Keratinocyte (primary cell): ENCODE data around the gene NXPH3. TPM values are rescaled to one million over a fixed set of nuclear protein-coding genes. Genes with fewer than 3 reads are reported as not detected.

Source experiments
- DNase-seq: peaks from one replicate; pipeline ENCODE4 v3.0.0-alpha.2; 2011; ENCODE audit warnings: low read depth, missing footprints, low spot score
- FAIRE-seq: peaks from 2 replicates; lab custom pipeline; 2011; peaks lifted over from hg19 to GRCh38; lab: Jason Lieb, UNC
- H2AFZ ChIP-seq: 2 replicates; pipeline ENCODE4 v1.6.0; 2012; ENCODE audit warnings: low read length, control low read depth, inconsistent platforms; ENCODE audit not compliant: control insufficient read depth
- H3K27ac ChIP-seq: 2 replicates; pipeline ENCODE4 v1.5.1; 2011; ENCODE audit warnings: low read length; ENCODE audit not compliant: control insufficient read depth, insufficient read depth
- H3K27me3 ChIP-seq: 3 replicates; pipeline ENCODE4 v1.6.0; 2011; ENCODE audit warnings: low read length; ENCODE audit not compliant: control insufficient read depth, insufficient read depth; ENCODE audit errors: extremely low read depth
- H3K36me3 ChIP-seq, 2 experiments: 2 replicates in 1 of 2; 3 replicates in 1 of 2; pipeline ENCODE4 v1.5.1; 2011; ENCODE audit warnings: low read length in 2 of 2, mild to moderate bottlenecking in 1 of 2; ENCODE audit not compliant: control insufficient read depth in 2 of 2, insufficient read depth in 2 of 2; ENCODE audit errors: extremely low read depth in 1 of 2
- H3K4me1 ChIP-seq: 3 replicates; pipeline ENCODE4 v1.5.1; 2011; ENCODE audit warnings: low read length; ENCODE audit not compliant: control insufficient read depth, insufficient read depth; ENCODE audit errors: extremely low read depth
- H3K4me2 ChIP-seq: 3 replicates; pipeline ENCODE4 v1.6.0; 2011; ENCODE audit warnings: low read depth, low read length; ENCODE audit not compliant: control insufficient read depth, insufficient read depth; ENCODE audit errors: extremely low read depth
- H3K4me3 ChIP-seq, 3 experiments: fragments of 200-600 bp in 1 of 3; sonication (generic) in 1 of 3; 2 replicates in 2 of 3; 3 replicates in 1 of 3; pipeline ENCODE4 v1.5.1; 2011 to 2016; ENCODE audit warnings: low read length in 3 of 3, mild to moderate bottlenecking in 3 of 3, control low read depth in 2 of 3, inconsistent platforms in 1 of 3, low read depth in 1 of 3, mixed read lengths in 1 of 3, mixed run types in 1 of 3, moderate library complexity in 1 of 3; ENCODE audit not compliant: control insufficient read depth in 2 of 3, insufficient read depth in 2 of 3; ENCODE audit errors: extremely low read depth in 1 of 3
- H3K79me2 ChIP-seq: 2 replicates; pipeline ENCODE4 v1.6.0; 2012; ENCODE audit warnings: low read length; ENCODE audit not compliant: control insufficient read depth, insufficient read depth
- H3K9ac ChIP-seq: 3 replicates; pipeline ENCODE4 v1.6.0; 2011; ENCODE audit warnings: low read length; ENCODE audit not compliant: control insufficient read depth, insufficient read depth; ENCODE audit errors: extremely low read depth
- H3K9me1 ChIP-seq: 3 replicates; pipeline ENCODE4 v1.6.0; 2011; ENCODE audit warnings: low read length; ENCODE audit not compliant: control insufficient read depth, insufficient read depth; ENCODE audit errors: extremely low read depth
- H3K9me3 ChIP-seq: 2 replicates; pipeline ENCODE4 v1.5.1; 2012; ENCODE audit warnings: low read depth, low read length; ENCODE audit not compliant: control insufficient read depth
- H4K20me1 ChIP-seq: 3 replicates; pipeline ENCODE4 v1.6.0; 2011; ENCODE audit warnings: low read length; ENCODE audit not compliant: control insufficient read depth, insufficient read depth; ENCODE audit errors: extremely low read depth
- EZH2 ChIP-seq: IDR thresholded peaks from one replicate; pipeline ENCODE4 v1.6.1; 2012; ENCODE audit warnings: inconsistent platforms, mild to moderate bottlenecking, low read length, moderate library complexity
- dilution Hi-C: fragments of 300-500 bp; cut with MboI; formaldehyde crosslinking; loops from one replicate; pipeline ENCODE4 v1.7.0; 2020; ENCODE audit warnings: low sequenced_read_pairs; ENCODE audit not compliant: extremely low pct_ligation_motif_present
- polyA plus RNA-seq, 5 experiments: library from polyadenylated mRNA; depleted of rRNA in 3 of 5; stranded (reverse) in 3 of 5; stranded (forward) in 1 of 5; unstranded in 1 of 5; fragments of >200 nt; gene quantifications; 1 replicate in 1 of 5; 2 replicates in 3 of 5; 3 replicates in 1 of 5; pipeline versions ENCODE4 v1.2.1 to v1.2.3, GENCODE V29; 2011 to 2012; ENCODE audit warnings: missing spikeins in 2 of 5, low read depth in 1 of 5, low replicate concordance in 1 of 5
- TF ChIP-seq, protein P1 (sequence below), 3 experiments: IDR thresholded peaks in 1 of 3; conservative IDR thresholded peaks in 1 of 3; optimal IDR thresholded peaks in 1 of 3; 2 replicates in 2 of 3; 3 replicates in 1 of 3; pipeline versions ENCODE3 to v1.5.1; 2011; ENCODE audit warnings: low read length in 3 of 3, mild to moderate bottlenecking in 3 of 3, moderate library complexity in 2 of 3, control low read depth in 1 of 3, inconsistent platforms in 1 of 3; ENCODE audit not compliant: insufficient read depth in 2 of 3; ENCODE audit errors: extremely low read depth in 1 of 3

Gene NXPH3
- polyA plus RNA-seq, 1 donor (not counting 4 experiments of a cell fraction or from before 2014, with no cell fraction given) = 0.12 TPM

DNA sequence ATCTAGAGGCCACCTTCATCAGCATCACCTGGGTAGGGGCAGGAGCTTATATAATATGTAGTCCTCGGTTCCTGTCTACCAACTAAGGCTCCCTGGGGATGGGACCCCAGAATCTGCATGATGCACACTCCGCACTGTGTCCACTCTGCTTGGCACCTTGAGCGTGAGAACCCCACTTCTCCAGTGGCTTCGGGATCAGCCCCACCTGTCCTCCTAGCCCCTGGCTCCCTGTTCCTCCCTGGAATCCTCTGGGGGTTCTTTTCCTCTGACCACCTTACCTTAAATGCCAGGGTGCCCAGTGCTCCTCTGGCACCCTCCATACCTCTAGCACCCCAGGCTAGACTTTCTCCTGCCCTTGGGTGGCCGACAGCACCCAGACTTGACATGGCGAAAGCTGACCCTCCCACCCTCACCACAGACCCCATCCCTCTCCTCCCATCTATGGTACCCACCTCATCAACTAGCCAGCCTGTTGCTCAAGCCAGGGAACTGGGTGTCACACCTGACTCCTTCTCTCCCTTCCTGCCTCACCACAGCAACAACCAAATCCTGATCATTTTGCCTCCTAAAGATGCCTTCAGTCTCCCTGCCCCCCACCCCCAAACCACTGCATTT is 2.8 kb upstream of the NXPH3 start:
- Histone ChIP-seq H3K9ac (no peak overlapping the region), H3K79me2 (no peaks in the 10 kb centered on the region), H3K4me1 (peaks cover 3% of the 10 kb centered on the region), H2AFZ (no peak overlapping the region), H3K4me2 (no peak overlapping the region), H3K9me3 (no peaks in the 10 kb centered on the region), H3K27me3 (peaks cover 49% of the 10 kb centered on the region), H4K20me1 (no peaks in the 10 kb centered on the region), H3K36me3 (no peaks in the 10 kb centered on the region), H3K4me3 (no peak overlapping the region), H3K27ac (no peak overlapping the region), H3K9me1 (no peaks in the 10 kb centered on the region)
- DNase-seq (no peak), FAIRE-seq (no peak)
- TF ChIP-seq, protein P1, sequence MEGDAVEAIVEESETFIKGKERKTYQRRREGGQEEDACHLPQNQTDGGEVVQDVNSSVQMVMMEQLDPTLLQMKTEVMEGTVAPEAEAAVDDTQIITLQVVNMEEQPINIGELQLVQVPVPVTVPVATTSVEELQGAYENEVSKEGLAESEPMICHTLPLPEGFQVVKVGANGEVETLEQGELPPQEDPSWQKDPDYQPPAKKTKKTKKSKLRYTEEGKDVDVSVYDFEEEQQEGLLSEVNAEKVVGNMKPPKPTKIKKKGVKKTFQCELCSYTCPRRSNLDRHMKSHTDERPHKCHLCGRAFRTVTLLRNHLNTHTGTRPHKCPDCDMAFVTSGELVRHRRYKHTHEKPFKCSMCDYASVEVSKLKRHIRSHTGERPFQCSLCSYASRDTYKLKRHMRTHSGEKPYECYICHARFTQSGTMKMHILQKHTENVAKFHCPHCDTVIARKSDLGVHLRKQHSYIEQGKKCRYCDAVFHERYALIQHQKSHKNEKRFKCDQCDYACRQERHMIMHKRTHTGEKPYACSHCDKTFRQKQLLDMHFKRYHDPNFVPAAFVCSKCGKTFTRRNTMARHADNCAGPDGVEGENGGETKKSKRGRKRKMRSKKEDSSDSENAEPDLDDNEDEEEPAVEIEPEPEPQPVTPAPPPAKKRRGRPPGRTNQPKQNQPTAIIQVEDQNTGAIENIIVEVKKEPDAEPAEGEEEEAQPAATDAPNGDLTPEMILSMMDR (optimal IDR thresholded peaks at IDR 0.05 in 1 of 3, IDR thresholded peaks at IDR 0.05 in 1 of 3, conservative IDR thresholded peaks at IDR 0.05 in 1 of 3; ENCODE audit: extremely low read depth in 1 of 3, insufficient read depth in 2 of 3, low read length in 3 of 3) = no peak
- dilution Hi-C loops = no loop called here

DNA sequence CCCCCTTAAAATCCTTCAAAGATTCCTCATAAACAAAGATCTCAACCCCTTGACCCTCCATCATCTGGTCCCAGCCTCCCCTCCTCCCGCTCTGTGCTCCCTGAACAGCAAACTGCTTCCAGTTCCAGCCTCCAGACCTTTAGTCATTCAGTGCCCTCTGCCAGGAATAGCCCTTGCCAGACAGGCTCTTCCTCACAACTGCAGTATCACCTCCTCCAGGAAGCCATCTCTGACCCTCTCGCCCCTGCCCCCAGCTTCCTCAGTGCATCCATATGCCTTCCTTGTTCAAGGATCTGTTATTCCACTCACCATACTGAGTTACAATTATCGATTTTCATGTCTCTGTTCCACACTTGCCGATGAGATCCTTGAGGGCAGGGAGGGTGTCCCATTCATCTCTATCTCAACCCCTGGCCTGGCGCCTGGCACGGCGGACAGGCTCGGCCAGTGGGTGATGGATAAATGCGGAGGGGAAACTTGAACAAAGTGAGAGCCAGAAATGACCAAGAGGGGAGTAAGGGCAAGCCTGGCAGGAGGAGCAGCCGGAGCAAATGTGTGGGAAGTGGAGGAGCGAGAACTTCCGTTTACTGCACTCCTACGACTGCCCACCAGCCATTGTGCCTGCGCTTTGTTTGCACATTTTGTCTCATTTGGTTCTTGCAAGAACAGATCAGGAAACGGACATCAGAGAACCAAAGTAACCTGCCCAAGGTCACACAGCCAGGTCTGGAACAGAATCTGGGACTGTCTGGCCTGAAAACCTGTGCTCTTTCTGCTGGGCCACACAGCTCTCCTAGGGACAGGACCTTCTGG is 2.0 kb upstream of the NXPH3 start:
- dilution Hi-C loops = no loop called here
- no peaks in the 10 kb centered on the region for H3K36me3 ChIP-seq
- H2AFZ ChIP-seq = no peak overlapping the region
- H3K4me3 ChIP-seq = no peak overlapping the region
- peaks cover 52% of the 10 kb centered on the region for H3K27me3 ChIP-seq
- H3K4me2 ChIP-seq = no peak overlapping the region
- FAIRE-seq (no peak), DNase-seq (no peak)
- H3K27ac ChIP-seq = no peak overlapping the region
- H3K9me1 ChIP-seq = no peaks in the 10 kb centered on the region
- H3K79me2 ChIP-seq = no peaks in the 10 kb centered on the region
- no peaks in the 10 kb centered on the region for H4K20me1 ChIP-seq
- H3K9me3 ChIP-seq = no peaks in the 10 kb centered on the region
- TF ChIP-seq, protein P1 (optimal IDR thresholded peaks at IDR 0.05 in 1 of 3, IDR thresholded peaks at IDR 0.05 in 1 of 3, conservative IDR thresholded peaks at IDR 0.05 in 1 of 3; ENCODE audit: extremely low read depth in 1 of 3, insufficient read depth in 2 of 3, low read length in 3 of 3) = no peak
- no peak for TF ChIP-seq EZH2
- H3K4me1 ChIP-seq = no peaks in the 10 kb centered on the region
- H3K9ac ChIP-seq = no peak overlapping the region
